ENCODE data around the gene WDCP.

The WDCP gene

GRCh38 chr2:24076849-24077534, 29.8 kb upstream of the WDCP start:
- Mint-ChIP-seq H3K9me3 (no peaks in the 10 kb centered on the region), H3K27me3 (no peaks in the 10 kb centered on the region)

GRCh38 chr2:24075915-24076848, 29.0 kb upstream of the WDCP start, which contains the start of gene SF3B6:
SF3B6 (minus strand) TSS chr2:24076326; CDS start chr2:24076229, 97 bp downstream.
- Mint-ChIP-seq H3K9me3 (no peaks in the 10 kb centered on the region), H3K36me3 (ENCODE audit: low read depth) (peaks cover 30% of the 10 kb centered on the region), H3K27ac (peak within 1 kb of the TSS; percentile 96), H3K27me3 (no peaks in the 10 kb centered on the region), H3K4me3 (peak within 1 kb of the TSS; percentile 99), H3K4me1 (ENCODE audit: low read depth) (peaks cover 37% of the 10 kb centered on the region)

More at GRCh38 chr2:24076849-24077534, 29.8 kb upstream of the WDCP start:
- Mint-ChIP-seq H3K4me1 (ENCODE audit: low read depth) (peaks cover 37% of the 10 kb centered on the region), H3K36me3 (ENCODE audit: low read depth) (peaks cover 25% of the 10 kb centered on the region), H3K27ac (peak overlapping the region; percentile 96), H3K4me3 (peak overlapping the region; percentile 99)

- peaks cover 30% of the 10 kb centered on the region for H3K36me3 Mint-ChIP-seq (ENCODE audit: low read depth)
- peak overlapping the region; percentile 96 for H3K27ac Mint-ChIP-seq
- H3K4me1 Mint-ChIP-seq (ENCODE audit: low read depth) = peaks cover 37% of the 10 kb centered on the region
- peak overlapping the region; percentile 99 for H3K4me3 Mint-ChIP-seq
- H3K27me3 Mint-ChIP-seq = no peaks in the 10 kb centered on the region
- no peaks in the 10 kb centered on the region for H3K9me3 Mint-ChIP-seq
Observed at GRCh38 chr2:24075259-24075658, 28.1 kb upstream of the WDCP start.

GRCh38 chr2:24073816-24074215, 26.6 kb upstream of the WDCP start:
- Mint-ChIP-seq H3K27ac (no peak overlapping the region), H3K4me3 (peak overlapping the region; percentile 99), H3K36me3 (ENCODE audit: low read depth) (peaks cover 43% of the 10 kb centered on the region), H3K27me3 (no peaks in the 10 kb centered on the region), H3K9me3 (no peaks in the 10 kb centered on the region), H3K4me1 (ENCODE audit: low read depth) (peaks cover 37% of the 10 kb centered on the region)

- H3K4me3 Mint-ChIP-seq = no peak overlapping the region
- no peaks in the 10 kb centered on the region for H3K27me3 Mint-ChIP-seq
- peaks cover 31% of the 10 kb centered on the region for H3K4me1 Mint-ChIP-seq (ENCODE audit: low read depth)
- no peaks in the 10 kb centered on the region for H3K9me3 Mint-ChIP-seq
- H3K27ac Mint-ChIP-seq = peak overlapping the region; percentile 34
- H3K36me3 Mint-ChIP-seq (ENCODE audit: low read depth) = peaks cover 59% of the 10 kb centered on the region
Observed at GRCh38 chr2:24072259-24072658, 25.1 kb upstream of the WDCP start.

GRCh38 chr2:24065341-24065740, 18.1 kb upstream of the WDCP start:
- Mint-ChIP-seq H3K4me3 (no peak overlapping the region), H3K27ac (no peak overlapping the region), H3K4me1 (ENCODE audit: low read depth) (no peaks in the 10 kb centered on the region), H3K36me3 (ENCODE audit: low read depth) (peaks cover 37% of the 10 kb centered on the region), H3K9me3 (no peaks in the 10 kb centered on the region), H3K27me3 (no peaks in the 10 kb centered on the region)

- Mint-ChIP-seq H3K27ac (no peak overlapping the region), H3K4me3 (no peak overlapping the region), H3K4me1 (ENCODE audit: low read depth) (no peaks in the 10 kb centered on the region), H3K9me3 (no peaks in the 10 kb centered on the region), H3K36me3 (ENCODE audit: low read depth) (no peaks in the 10 kb centered on the region), H3K27me3 (no peaks in the 10 kb centered on the region)
Observed at GRCh38 chr2:24058564-24059271, 11.5 kb upstream of the WDCP start.

GRCh38 chr2:24055750-24056149, 8.6 kb upstream of the WDCP start:
- Mint-ChIP-seq H3K4me3 (no peak overlapping the region), H3K9me3 (no peaks in the 10 kb centered on the region), H3K36me3 (ENCODE audit: low read depth) (no peaks in the 10 kb centered on the region), H3K27ac (no peak overlapping the region), H3K4me1 (ENCODE audit: low read depth) (no peaks in the 10 kb centered on the region), H3K27me3 (no peaks in the 10 kb centered on the region)

GRCh38 chr2:24054366-24055010, 7.3 kb upstream of the WDCP start:
- Mint-ChIP-seq H3K27ac (no peak overlapping the region), H3K27me3 (no peaks in the 10 kb centered on the region), H3K4me3 (no peak overlapping the region), H3K4me1 (ENCODE audit: low read depth) (no peaks in the 10 kb centered on the region), H3K36me3 (ENCODE audit: low read depth) (no peaks in the 10 kb centered on the region), H3K9me3 (no peaks in the 10 kb centered on the region)

GRCh38 chr2:24052951-24053350, 5.8 kb upstream of the WDCP start:
- Mint-ChIP-seq H3K27ac (no peak overlapping the region), H3K27me3 (no peaks in the 10 kb centered on the region), H3K4me3 (no peak overlapping the region), H3K9me3 (no peaks in the 10 kb centered on the region), H3K4me1 (ENCODE audit: low read depth) (peaks cover 5% of the 10 kb centered on the region), H3K36me3 (ENCODE audit: low read depth) (no peaks in the 10 kb centered on the region)

GRCh38 chr2:24051833-24052232, 4.6 kb upstream of the WDCP start:
- Mint-ChIP-seq H3K9me3 (no peaks in the 10 kb centered on the region), H3K4me1 (ENCODE audit: low read depth) (peaks cover 12% of the 10 kb centered on the region), H3K27me3 (peaks cover 3% of the 10 kb centered on the region), H3K27ac (no peak overlapping the region), H3K4me3 (no peak overlapping the region), H3K36me3 (ENCODE audit: low read depth) (no peaks in the 10 kb centered on the region)

- Mint-ChIP-seq H3K27me3 (peaks cover 3% of the 10 kb centered on the region), H3K9me3 (no peaks in the 10 kb centered on the region), H3K4me1 (ENCODE audit: low read depth) (peaks cover 20% of the 10 kb centered on the region), H3K27ac (no peak overlapping the region), H3K36me3 (ENCODE audit: low read depth) (no peaks in the 10 kb centered on the region), H3K4me3 (no peak overlapping the region)
Observed at GRCh38 chr2:24050041-24050979, 3.1 kb upstream of the WDCP start.

- peaks cover 3% of the 10 kb centered on the region for H3K27me3 Mint-ChIP-seq
- H3K9me3 Mint-ChIP-seq = no peaks in the 10 kb centered on the region
- H3K4me1 Mint-ChIP-seq (ENCODE audit: low read depth) = peaks cover 25% of the 10 kb centered on the region
- no peaks in the 10 kb centered on the region for H3K36me3 Mint-ChIP-seq (ENCODE audit: low read depth)
- no peak within 1 kb of the TSS for H3K4me3 Mint-ChIP-seq
- H3K27ac Mint-ChIP-seq = no peak within 1 kb of the TSS
Observed at GRCh38 chr2:24049485-24050021, 2.4 kb upstream of the WDCP start, which contains the start of gene FKBP1B. FKBP1B (plus strand) TSS chr2:24049741; CDS start chr2:24049850, 109 bp downstream.
